ENCODE results near the gene ADCY3. TPM values are rescaled to one million over a fixed set of nuclear protein-coding genes. Genes with fewer than 3 reads are reported as not detected.

The ADCY3 gene
- total and polyA plus RNA-seq, 2 of the 4 experiments (the other 2 are of a cell fraction), result 17.4 to 46.1 TPM

- no TSS peak for BruUV-seq (replicated peaks)
- Histone ChIP-seq H3K79me1 (ENCODE audit: low read depth in 1 of 2, low read length in 2 of 2) (peaks cover 16 to 35% of the 10 kb centered on the region in 2 experiments; a peak in 3 of 4 replicates), H2AK5ac (ENCODE audit: low read depth, low read length) (no peak overlapping the region), H3K56ac (ENCODE audit: extremely low read depth, insufficient read depth, low read length) (no peak overlapping the region), H3K9me1 (ENCODE audit: insufficient read depth, low read length) (peaks cover 4% of the 10 kb centered on the region), H2BK15ac (ENCODE audit: low read depth, low read length) (no peak overlapping the region), H3K23ac (ENCODE audit: low read depth, low read length) (no peak overlapping the region), H3K36me3 (ENCODE audit: control insufficient read depth, insufficient read depth, low read length) (peaks cover 2% of the 10 kb centered on the region; the same call in 1 of the 2 replicates), H2AK9ac (replicated peaks; ENCODE audit: low read depth, low read length, poor library complexity) (no peak overlapping the region), H4K91ac (ENCODE audit: insufficient read depth, low read depth, low read length) (no peak overlapping the region), H3K4ac (ENCODE audit: low read depth, low read length) (no peak overlapping the region), H3K4me3 (ENCODE audit: insufficient read depth, low read depth, low read length) (no peak overlapping the region), H3K9me3 (ENCODE audit: control insufficient read depth, insufficient read depth, low read length) (no peaks in the 10 kb centered on the region), H3K9ac (ENCODE audit: low read depth, low read length) (no peak overlapping the region), H4K20me1 (ENCODE audit: insufficient read depth, low read length) (no peaks in the 10 kb centered on the region), H3K27ac (ENCODE audit: insufficient read depth, low read length) (no peak overlapping the region), H2AFZ (replicated peaks; ENCODE audit: low read length, poor library complexity) (no peak overlapping the region), H3K4me1 (ENCODE audit: control insufficient read depth, insufficient read depth, low read length) (peaks cover 2% of the 10 kb centered on the region), H3K18ac (ENCODE audit: low read depth, low read length) (no peak overlapping the region), H2BK5ac (ENCODE audit: low read depth, low read length, poor library complexity, severe bottlenecking) (no peak overlapping the region), H2BK120ac (ENCODE audit: low read depth, low read length) (no peak overlapping the region), H3K4me2 (ENCODE audit: low read depth, low read length) (no peak overlapping the region), H4K8ac (ENCODE audit: low read depth in 2 of 2, low read length in 2 of 2) (no peak overlapping the region), H3K14ac (replicated peaks; ENCODE audit: low read depth, low read length) (no peak overlapping the region), H2BK20ac (ENCODE audit: low read depth, low read length) (no peak overlapping the region), H3K27me3 (ENCODE audit: control insufficient read depth, insufficient read depth, low read length) (no peaks in the 10 kb centered on the region), H4K5ac (ENCODE audit: low read depth, low read length) (no peak overlapping the region)
- in situ Hi-C loops (cut with MboI; ENCODE audit: low sequenced_read_pairs) (no loop called here), dilution Hi-C loops (cut with HindIII; ENCODE audit: low sequenced_read_pairs, unreplicated experiment) (no loop called here), intact Hi-C loops (cut with micrococcal nuclease) (loop anchor here (5.0 kb wide), 1 partner anchor 299 kb away; the partner anchor contains the start of gene NCOA1)
- TF ChIP-seq NFE2L2 (IDR thresholded peaks at IDR 0.05; ENCODE audit: low read depth, low read length) (no peak), CHD1 (IDR thresholded peaks at IDR 0.05; ENCODE audit: low read depth, low read length) (no peak), MAZ (IDR thresholded peaks at IDR 0.05; ENCODE audit: borderline replicate concordance, low read depth, low read length) (no peak), BHLHE40 (IDR thresholded peaks at IDR 0.05; ENCODE audit: low read depth, low read length) (no peak)
- ChIA-PET CTCF (interaction anchor here (0.6 to 0.9 kb wide), 3 partner anchors 18 to 158 kb away, joined by 3 to 4 read pairs (median 4); no protein-coding TSS in a partner anchor), POLR2A (ENCODE audit: unreplicated experiment) (no interaction called here)
- ATAC-seq (ENCODE audit: low read depth) (no peak), DNase-seq (no peak)
- 89% methylated on average over 2 of the region's 5 CpGs; no CpG with 5 or more reads in 1 of the 2 experiments for WGBS, 2 experiments (ENCODE audit: extremely low coverage in 2 of 2, insufficient read length in 1 of 2)
These were observed 128.6 kb downstream of the ADCY3 start for GRCh38 chr2:24791452-24791851.

All from IMR-90 (cell line).